ENCODE measurements around the gene VWA8. TPM values are rescaled to one million over a fixed set of nuclear protein-coding genes. Genes with fewer than 3 reads are reported as not detected.

The VWA8 gene
- total RNA-seq, 4 donors from 2014 or later = 19.5 to 26.2 (median 21.6) TPM

DNA sequence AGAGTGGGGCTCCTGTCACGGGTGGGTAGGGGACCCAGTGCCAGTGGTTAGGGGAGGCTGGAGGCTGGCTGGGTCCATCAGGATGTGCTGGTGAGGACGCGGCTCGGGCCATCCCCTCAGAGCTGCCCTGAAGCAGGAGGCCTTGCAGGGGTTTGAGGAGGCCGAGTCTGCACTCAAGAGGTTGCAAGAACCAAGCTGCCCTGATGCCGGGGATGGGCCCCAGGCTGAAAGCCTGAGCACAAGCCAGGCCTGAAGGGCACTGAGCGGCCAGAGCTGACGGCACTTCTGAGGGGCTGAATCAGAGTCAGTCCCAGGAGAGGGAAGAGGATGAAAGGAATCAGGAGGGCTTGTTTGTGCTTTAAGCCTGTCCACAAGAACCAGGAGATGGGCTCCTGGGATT is 410.6 kb downstream of the VWA8 start:
- Histone ChIP-seq H3K4me3 (no peak overlapping the region), H3K9me3 (no peaks in the 10 kb centered on the region), H3K27ac (replicated peaks in 1 of 4) (no peak overlapping the region), H3K36me3 (no peaks in the 10 kb centered on the region), H3K4me1 (peaks cover 12 to 23% (median 16%) of the 10 kb centered on the region in 4 donors), H3K27me3 (peaks cover 0 to 5% (median 0%) of the 10 kb centered on the region in 4 donors)
- intact Hi-C loops (cut with DNase I) = no loop called here
- 96% methylated on average over 4 of the region's 8 CpGs for WGBS
- DNase-seq (ENCODE audit: extremely low spot score) = no peak
- TF ChIP-seq EP300 (IDR thresholded peaks at IDR 0.05) (no peak), POLR2A (IDR thresholded peaks at IDR 0.05; ENCODE audit: low read depth) (no peak), POLR2AphosphoS5 (IDR thresholded peaks at IDR 0.05) (no peak)
- TF ChIP-seq, protein P1, sequence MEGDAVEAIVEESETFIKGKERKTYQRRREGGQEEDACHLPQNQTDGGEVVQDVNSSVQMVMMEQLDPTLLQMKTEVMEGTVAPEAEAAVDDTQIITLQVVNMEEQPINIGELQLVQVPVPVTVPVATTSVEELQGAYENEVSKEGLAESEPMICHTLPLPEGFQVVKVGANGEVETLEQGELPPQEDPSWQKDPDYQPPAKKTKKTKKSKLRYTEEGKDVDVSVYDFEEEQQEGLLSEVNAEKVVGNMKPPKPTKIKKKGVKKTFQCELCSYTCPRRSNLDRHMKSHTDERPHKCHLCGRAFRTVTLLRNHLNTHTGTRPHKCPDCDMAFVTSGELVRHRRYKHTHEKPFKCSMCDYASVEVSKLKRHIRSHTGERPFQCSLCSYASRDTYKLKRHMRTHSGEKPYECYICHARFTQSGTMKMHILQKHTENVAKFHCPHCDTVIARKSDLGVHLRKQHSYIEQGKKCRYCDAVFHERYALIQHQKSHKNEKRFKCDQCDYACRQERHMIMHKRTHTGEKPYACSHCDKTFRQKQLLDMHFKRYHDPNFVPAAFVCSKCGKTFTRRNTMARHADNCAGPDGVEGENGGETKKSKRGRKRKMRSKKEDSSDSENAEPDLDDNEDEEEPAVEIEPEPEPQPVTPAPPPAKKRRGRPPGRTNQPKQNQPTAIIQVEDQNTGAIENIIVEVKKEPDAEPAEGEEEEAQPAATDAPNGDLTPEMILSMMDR (IDR thresholded peaks at IDR 0.05) = no peak

DNA sequence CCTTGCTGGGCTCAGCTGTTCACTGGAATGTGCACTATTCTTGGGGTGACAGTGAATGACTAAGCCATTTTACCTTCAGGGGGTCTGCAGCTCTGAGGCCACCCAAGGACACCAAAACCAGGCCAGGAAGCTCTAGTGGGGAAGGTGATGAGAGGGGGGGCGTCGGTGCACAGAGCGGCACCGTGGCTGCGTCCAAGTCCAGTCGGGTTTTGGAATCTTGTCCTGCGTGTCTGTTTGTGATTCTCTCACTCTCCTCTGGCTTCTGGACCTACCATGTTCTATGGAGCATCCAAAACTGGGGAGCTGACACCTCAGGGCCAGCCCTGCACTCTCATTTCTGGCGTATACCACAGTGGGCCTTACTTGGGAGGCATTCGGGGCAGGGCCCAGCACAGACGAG is 411.4 kb downstream of the VWA8 start:
- intact Hi-C loops (cut with DNase I) = no loop called here
- H3K27me3 ChIP-seq = peaks cover 0 to 2% (median 0%) of the 10 kb centered on the region in 4 donors
- no peak overlapping the region for H3K4me3 ChIP-seq
- WGBS = 96% methylated on average over 10 of the region's 10 CpGs
- peaks cover 12 to 23% (median 16%) of the 10 kb centered on the region in 4 donors for H3K4me1 ChIP-seq
- no peaks in the 10 kb centered on the region for H3K36me3 ChIP-seq
- H3K27ac ChIP-seq (replicated peaks in 1 of 4) = no peak overlapping the region
- TF ChIP-seq POLR2A (IDR thresholded peaks at IDR 0.05; ENCODE audit: low read depth) (no peak), EP300 (IDR thresholded peaks at IDR 0.05) (no peak), POLR2AphosphoS5 (IDR thresholded peaks at IDR 0.05) (no peak)
- TF ChIP-seq, protein P1 (IDR thresholded peaks at IDR 0.05) = no peak
- peak; percentile 83 for DNase-seq (ENCODE audit: extremely low spot score)
- no peaks in the 10 kb centered on the region for H3K9me3 ChIP-seq

DNA sequence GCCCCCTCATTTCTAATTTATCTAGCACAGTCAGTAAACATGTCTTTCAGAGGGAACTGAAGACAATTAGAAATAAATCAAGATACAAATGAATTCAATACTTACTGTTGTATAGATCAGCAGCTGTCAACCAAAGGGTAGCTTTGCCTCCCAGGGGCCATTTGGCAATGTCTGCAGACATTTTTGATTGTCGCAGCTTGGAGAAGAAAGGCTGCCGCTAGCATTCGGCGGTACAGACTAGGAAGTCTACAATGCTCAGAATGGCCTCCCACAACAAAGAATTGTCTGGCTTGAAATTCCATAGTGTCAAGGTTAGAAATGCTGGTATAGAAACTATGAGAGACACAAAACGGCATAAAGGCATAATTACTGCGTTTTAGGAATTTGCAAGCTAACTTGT is 412.0 kb downstream of the VWA8 start:
- TF ChIP-seq, protein P1 (IDR thresholded peaks at IDR 0.05) = no peak
- TF ChIP-seq EP300 (IDR thresholded peaks at IDR 0.05) (no peak), POLR2AphosphoS5 (IDR thresholded peaks at IDR 0.05) (no peak), POLR2A (IDR thresholded peaks at IDR 0.05; ENCODE audit: low read depth) (no peak)
- Histone ChIP-seq H3K4me3 (no peak overlapping the region), H3K27me3 (no peaks in the 10 kb centered on the region), H3K36me3 (no peaks in the 10 kb centered on the region), H3K9me3 (no peaks in the 10 kb centered on the region), H3K27ac (replicated peaks in 1 of 4) (peak overlapping the region in 3 of 4 donors; percentile 65 to 76 (median 76)), H3K4me1 (peaks cover 12 to 23% (median 16%) of the 10 kb centered on the region in 4 donors)
- peak; percentile 70 for DNase-seq (ENCODE audit: extremely low spot score)
- WGBS = 94% methylated on average over 6 of the region's 6 CpGs
- intact Hi-C loops (cut with DNase I) = no loop called here

DNA sequence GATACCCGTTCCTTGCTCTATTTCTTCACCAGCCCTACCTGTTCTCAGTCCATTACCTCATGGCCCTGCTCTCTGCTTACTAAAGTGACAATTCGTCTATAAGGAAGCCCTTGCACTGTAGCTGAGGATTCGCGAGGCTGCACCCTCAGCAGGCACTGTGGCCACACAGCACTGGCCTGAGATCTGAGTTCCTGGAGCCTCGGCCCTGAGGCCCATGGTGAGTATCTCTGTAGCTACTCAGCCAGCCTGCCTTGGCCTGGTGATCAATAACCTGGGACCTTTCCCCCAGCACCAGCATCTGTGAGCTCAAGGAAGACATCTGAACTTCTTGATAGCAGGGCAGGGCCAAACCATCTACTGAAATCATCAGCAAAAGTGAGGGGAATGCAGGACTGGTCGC is 412.9 kb downstream of the VWA8 start:
- peak overlapping the region; percentile 65 to 76 (median 71) for H3K27ac ChIP-seq (replicated peaks in 1 of 4)
- intact Hi-C loops (cut with DNase I) = no loop called here

More for the DNA sequence above, 412.9 kb downstream of the VWA8 start:
- 75% methylated on average over 6 of the region's 6 CpGs for WGBS
- H3K36me3 ChIP-seq = no peaks in the 10 kb centered on the region
- DNase-seq (ENCODE audit: extremely low spot score) = peak; percentile 74
- H3K4me1 ChIP-seq = peaks cover 12 to 23% (median 16%) of the 10 kb centered on the region in 4 donors
- no peaks in the 10 kb centered on the region for H3K27me3 ChIP-seq
- TF ChIP-seq EP300 (IDR thresholded peaks at IDR 0.05) (no peak), POLR2A (IDR thresholded peaks at IDR 0.05; ENCODE audit: low read depth) (no peak), POLR2AphosphoS5 (IDR thresholded peaks at IDR 0.05) (no peak)
- TF ChIP-seq, protein P1 (IDR thresholded peaks at IDR 0.05) = no peak
- no peaks in the 10 kb centered on the region for H3K9me3 ChIP-seq
- H3K4me3 ChIP-seq = no peak overlapping the region
